ENCODE measurements around the gene GCAT.
A peak's percentile ranks its signal among the peaks of the same experiment; 100 is the strongest.

The GCAT gene

DNA sequence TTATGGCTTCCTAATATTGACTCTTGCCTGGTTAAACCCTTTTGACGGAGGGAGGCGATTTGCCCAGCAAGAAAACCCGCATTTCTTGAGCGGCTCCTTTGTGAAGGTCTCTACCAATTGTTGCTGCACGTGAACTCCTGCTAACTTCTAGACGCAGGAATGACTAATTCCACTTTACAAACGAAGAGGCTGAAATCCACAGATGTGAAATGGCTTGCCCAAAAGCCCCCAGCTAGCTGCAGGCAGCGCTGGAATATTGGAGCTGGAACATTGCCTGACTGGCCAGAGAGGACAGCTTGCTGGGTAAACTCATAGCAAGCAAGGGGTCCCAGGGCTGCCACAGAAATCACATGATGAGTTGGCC is 542 bp downstream of the GCAT start:
- no peak for TF ChIP-seq Cebpa-rat (IDR thresholded peaks at IDR 0.05)

DNA sequence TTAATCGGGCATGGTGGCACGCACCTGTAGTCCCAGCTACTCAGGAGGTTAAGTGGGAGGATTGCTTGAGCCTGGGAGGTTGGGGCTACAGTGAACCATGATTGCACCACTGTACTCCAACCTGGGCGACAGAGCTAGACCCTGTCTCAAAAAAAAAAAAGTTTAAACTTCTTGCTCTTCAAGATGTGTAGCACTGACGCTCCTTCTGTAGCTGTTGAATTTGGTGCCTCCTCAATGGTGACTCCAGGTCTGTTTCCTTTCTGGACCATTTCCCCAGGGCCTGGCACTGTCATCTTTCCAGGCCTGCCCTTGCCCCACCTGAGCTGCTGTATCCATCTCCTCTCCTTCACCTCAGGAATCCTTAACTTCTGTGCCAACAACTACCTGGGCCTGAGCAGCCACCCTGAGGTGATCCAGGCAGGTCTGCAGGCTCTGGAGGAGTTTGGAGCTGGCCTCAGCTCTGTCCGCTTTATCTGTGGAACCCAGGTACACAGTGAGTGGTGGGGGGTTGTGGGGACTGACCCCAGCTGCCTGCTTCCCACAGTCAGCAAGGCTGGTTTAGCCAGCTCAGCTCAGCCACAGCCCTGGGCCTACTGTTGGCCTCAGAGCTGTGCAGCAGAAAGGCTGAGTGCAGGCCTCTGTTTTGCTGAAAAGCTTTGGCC is 2.1 kb downstream of the GCAT start:
- H4K20me1 ChIP-seq: peaks cover 32% of the 10 kb centered on the region
- H3K4me3 ChIP-seq: no peak overlapping the region
- H3K4me2 ChIP-seq: no peak overlapping the region
- H3K27ac ChIP-seq: no peak overlapping the region
- H3K9ac ChIP-seq: no peak overlapping the region
- H3K27me3 ChIP-seq: peaks cover 55% of the 10 kb centered on the region
- H3K36me3 ChIP-seq: peaks cover 7% of the 10 kb centered on the region; the same call in 1 of the 2 replicates
- peaks cover 8% of the 10 kb centered on the region; the same call in 1 of the 2 replicates for H3K9me3 ChIP-seq
- H3K4me1 ChIP-seq: peaks cover 19% of the 10 kb centered on the region
- no peak for TF ChIP-seq Cebpa-rat (IDR thresholded peaks at IDR 0.05)

More for the DNA sequence above, 542 bp downstream of the GCAT start:
- Histone ChIP-seq H3K9ac (peak overlapping the region; percentile 58), H3K4me3 (peak overlapping the region; percentile 71), H3K4me1 (peaks cover 20% of the 10 kb centered on the region), H3K36me3 (peaks cover 3% of the 10 kb centered on the region; the same call in 1 of the 2 replicates), H4K20me1 (peaks cover 41% of the 10 kb centered on the region), H3K27me3 (peaks cover 71% of the 10 kb centered on the region), H3K9me3 (peaks cover 8% of the 10 kb centered on the region; the same call in 1 of the 2 replicates), H3K27ac (no peak overlapping the region), H3K4me2 (peak overlapping the region; percentile 98)

DNA sequence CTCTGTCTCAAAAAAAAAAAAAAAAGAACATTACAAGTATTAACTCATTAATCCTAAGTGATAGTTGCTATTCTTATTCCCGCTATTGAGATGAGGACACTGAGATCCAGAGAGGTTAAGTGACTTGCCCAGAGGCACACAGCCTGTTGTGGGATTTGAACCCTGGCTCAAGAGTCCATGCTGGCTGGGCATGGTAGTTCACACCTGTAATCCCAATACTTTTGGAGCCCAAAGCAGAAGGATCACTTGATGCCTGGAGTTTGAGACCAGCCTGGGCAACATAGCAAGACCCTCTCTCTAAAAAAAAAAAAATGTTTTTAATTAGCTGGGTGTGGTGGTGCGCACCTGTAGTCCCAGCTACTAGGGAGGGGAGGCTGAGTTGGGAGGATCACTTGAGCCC is 4.1 kb downstream of the GCAT start:
- Histone ChIP-seq H3K36me3 (peaks cover 21% of the 10 kb centered on the region; the same call in 1 of the 2 replicates), H3K27me3 (peaks cover 35% of the 10 kb centered on the region), H3K4me2 (no peak overlapping the region), H3K9me3 (no peaks in the 10 kb centered on the region), H4K20me1 (0 out of 2 replicates have a peak, but pooled peaks cover 13% of the 10 kb centered on the region), H3K4me1 (peaks cover 12% of the 10 kb centered on the region), H3K9ac (no peak overlapping the region), H3K4me3 (no peak overlapping the region), H3K27ac (no peak overlapping the region)
- TF ChIP-seq Cebpa-rat (IDR thresholded peaks at IDR 0.05): no peak

DNA sequence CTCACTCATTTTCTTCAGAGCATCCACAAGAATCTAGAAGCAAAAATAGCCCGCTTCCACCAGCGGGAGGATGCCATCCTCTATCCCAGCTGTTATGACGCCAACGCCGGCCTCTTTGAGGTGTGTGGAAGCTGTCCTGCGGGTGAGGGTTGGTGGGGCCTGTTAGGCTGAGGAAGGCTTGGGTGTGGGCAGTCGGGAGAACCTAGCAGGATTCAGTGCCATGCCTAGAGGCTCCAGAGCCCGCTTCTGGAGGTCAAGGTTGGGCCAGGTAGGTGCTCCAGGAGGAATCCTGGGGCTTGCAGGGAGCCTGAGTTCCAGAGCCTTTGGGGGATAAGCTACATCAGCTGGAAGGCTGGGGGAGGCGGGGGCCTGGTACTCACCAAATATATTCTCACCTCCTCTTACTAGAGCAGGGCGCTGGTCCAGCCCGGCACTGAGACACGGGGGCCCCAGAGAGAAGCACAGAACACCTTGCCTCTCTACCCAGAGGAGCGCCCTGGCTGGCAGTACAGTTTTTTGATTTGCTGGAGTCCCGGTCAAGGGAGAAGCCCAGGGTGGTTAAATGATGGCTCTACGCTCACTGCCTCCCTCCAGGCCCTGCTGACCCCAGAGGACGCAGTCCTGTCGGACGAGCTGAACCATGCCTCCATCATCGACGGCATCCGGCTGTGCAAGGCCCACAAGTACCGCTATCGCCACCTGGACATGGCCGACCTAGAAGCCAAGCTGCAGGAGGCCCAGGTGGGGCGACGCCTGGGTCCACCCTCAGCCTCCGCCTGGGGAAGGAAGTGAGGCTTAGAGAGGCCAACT is 5.3 kb downstream of the GCAT start:
- H4K20me1 ChIP-seq: 0 out of 2 replicates have a peak, but pooled peaks cover 9% of the 10 kb centered on the region
- no peak for TF ChIP-seq Cebpa-rat (IDR thresholded peaks at IDR 0.05)
- peaks cover 31% of the 10 kb centered on the region for H3K27me3 ChIP-seq
- H3K9me3 ChIP-seq: no peaks in the 10 kb centered on the region
- peaks cover 21% of the 10 kb centered on the region; the same call in 1 of the 2 replicates for H3K36me3 ChIP-seq
- H3K4me1 ChIP-seq: peaks cover 10% of the 10 kb centered on the region
- H3K27ac ChIP-seq: no peak overlapping the region
- H3K4me3 ChIP-seq: no peak overlapping the region
- H3K9ac ChIP-seq: no peak overlapping the region
- no peak overlapping the region for H3K4me2 ChIP-seq

DNA sequence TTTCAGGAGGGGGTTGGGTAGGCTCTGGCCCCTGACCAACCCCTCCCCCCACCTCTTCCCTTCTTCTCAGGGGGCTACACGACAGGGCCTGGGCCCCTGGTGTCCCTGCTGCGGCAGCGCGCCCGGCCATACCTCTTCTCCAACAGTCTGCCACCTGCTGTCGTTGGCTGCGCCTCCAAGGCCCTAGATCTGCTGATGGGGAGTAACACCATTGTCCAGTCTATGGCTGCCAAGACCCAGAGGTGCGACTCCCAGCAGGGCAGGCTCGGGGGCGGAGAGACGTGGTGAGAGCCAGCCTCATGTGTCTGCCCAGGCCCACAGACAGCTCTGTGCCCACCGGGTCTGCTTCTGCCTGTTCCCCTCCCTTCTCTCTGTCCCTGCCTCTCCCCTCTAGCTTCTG is 7.9 kb downstream of the GCAT start:
- Histone ChIP-seq H3K9me3 (no peaks in the 10 kb centered on the region), H3K4me2 (no peak overlapping the region), H3K36me3 (peaks cover 21% of the 10 kb centered on the region; the same call in 1 of the 2 replicates), H3K4me1 (peaks cover 10% of the 10 kb centered on the region), H3K27ac (no peak overlapping the region), H3K4me3 (no peak overlapping the region), H4K20me1 (peaks cover 11% of the 10 kb centered on the region; the same call in 1 of the 2 replicates), H3K27me3 (peaks cover 36% of the 10 kb centered on the region), H3K9ac (no peak overlapping the region)
- no peak for TF ChIP-seq Cebpa-rat (IDR thresholded peaks at IDR 0.05)

DNA sequence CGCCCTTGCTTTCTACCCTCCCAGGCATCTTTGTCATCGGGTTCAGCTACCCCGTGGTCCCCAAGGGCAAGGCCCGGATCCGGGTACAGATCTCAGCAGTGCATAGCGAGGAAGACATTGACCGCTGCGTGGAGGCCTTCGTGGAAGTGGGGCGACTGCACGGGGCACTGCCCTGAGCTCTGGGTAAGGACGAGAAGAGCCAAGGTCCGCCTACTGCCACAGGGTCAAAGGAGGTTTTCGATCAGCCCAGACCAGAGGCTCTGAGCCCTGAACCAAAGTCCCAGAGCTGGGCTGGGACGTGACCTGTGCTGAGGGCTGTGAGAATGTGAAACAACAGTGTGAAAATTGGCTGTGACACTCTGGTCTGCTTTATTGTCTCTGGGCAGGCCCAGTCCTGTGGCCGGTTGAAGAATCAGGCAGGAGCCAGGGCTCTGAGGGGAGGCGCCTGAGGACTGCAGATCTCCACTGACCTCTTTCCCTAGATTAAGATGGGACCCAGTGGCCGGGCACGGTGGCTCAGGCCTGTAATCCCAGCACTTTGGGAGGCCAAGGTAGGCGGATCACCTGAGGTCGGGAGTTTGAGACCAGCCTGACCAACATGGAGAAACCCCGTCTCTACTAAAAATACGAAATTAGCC is 8.9 kb downstream of the GCAT start:
- no peak for TF ChIP-seq Cebpa-rat (IDR thresholded peaks at IDR 0.05)
- Histone ChIP-seq H3K9ac (0 out of 2 replicates have a peak overlapping the region, but pooled peaks have one; percentile 4), H3K27me3 (peaks cover 44% of the 10 kb centered on the region), H4K20me1 (peaks cover 11% of the 10 kb centered on the region; the same call in 1 of the 2 replicates), H3K36me3 (peaks cover 21% of the 10 kb centered on the region; the same call in 1 of the 2 replicates), H3K4me3 (no peak overlapping the region), H3K27ac (no peak overlapping the region), H3K9me3 (no peaks in the 10 kb centered on the region), H3K4me2 (no peak overlapping the region), H3K4me1 (peaks cover 10% of the 10 kb centered on the region)

DNA sequence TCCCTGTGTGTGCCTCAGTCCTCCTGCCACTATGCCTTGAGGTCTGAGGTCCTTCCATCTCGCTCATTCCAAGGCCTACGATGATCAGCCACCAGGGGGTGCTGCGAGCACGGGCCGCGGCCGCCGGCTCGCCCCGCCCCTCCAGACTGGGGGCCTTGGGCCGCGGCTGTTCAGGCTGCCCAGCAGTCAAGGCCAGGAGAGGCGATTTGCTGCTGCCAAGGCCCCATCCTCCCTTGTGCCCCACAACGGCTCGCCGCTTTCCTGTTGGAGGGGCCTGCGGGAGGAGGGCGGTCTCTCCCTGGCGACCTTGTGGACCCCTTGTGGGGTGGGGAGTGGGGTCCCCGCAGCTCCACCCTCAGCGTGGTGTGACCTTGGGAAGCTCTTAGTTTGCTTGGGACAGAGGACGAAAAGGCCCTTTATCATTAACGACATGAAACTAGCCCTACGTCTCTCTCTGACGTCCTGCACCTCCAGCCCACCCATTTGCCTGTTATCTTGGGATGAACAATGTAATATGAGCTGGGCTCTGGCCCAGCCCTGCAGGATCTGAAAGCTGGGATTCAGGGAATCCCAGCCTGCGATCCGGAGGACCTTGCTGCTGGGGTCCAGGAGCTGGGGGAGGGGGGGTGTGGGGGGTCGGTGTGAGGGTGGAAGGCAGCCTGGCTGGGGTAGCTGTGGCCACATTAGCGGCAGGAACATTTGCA is 10.1 kb downstream of the GCAT start:
- peaks cover 21% of the 10 kb centered on the region; the same call in 1 of the 2 replicates for H3K36me3 ChIP-seq
- H3K4me1 ChIP-seq: peaks cover 10% of the 10 kb centered on the region
- peaks cover 56% of the 10 kb centered on the region for H3K27me3 ChIP-seq
- TF ChIP-seq Cebpa-rat (IDR thresholded peaks at IDR 0.05): no peak
- H3K4me2 ChIP-seq: peak overlapping the region; percentile 80
- H3K27ac ChIP-seq: no peak overlapping the region
- peaks cover 11% of the 10 kb centered on the region; the same call in 1 of the 2 replicates for H4K20me1 ChIP-seq
- no peaks in the 10 kb centered on the region for H3K9me3 ChIP-seq
- H3K4me3 ChIP-seq: 0 out of 2 replicates have a peak overlapping the region, but pooled peaks have one; percentile 40
- no peak overlapping the region for H3K9ac ChIP-seq

DNA sequence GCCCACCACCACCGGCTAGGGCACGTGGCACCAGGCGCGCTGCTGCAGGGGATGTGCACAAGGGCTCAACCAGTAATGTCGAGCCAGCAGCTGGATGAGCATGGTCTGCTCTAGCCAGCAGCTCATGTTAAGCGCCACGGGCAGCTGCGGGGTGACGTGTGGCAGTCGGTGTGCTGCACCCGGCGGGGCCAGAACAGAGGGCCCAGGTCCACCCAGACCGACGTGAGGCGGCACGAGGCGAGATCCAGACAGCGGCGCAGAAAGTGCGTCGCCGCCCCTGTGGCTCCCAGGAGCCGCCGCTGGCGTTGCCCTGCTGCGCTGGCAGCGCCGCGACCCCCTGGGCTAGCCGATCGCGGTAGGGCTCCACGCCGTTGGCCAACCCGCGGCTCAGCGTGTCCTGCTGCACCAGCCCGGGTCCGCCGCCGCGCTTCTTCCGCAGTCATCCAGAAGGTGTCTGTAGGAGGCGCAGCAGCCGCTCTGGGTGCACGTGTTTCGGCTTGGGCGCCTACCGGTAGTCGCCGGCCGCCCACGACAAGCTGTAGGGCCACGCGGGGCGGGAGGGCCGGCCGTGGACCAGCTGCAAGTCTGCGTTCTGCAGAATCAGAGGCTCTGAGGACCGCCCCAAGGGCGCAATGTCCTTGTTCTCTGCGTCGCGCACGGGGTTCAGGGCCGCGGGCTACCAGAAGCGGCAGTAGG is 10.8 kb downstream of the GCAT start:
- Histone ChIP-seq H3K4me1 (peaks cover 10% of the 10 kb centered on the region), H3K36me3 (peaks cover 15% of the 10 kb centered on the region; the same call in 1 of the 2 replicates), H3K9ac (no peak overlapping the region), H3K9me3 (no peaks in the 10 kb centered on the region), H3K27ac (no peak overlapping the region), H4K20me1 (peaks cover 11% of the 10 kb centered on the region; the same call in 1 of the 2 replicates), H3K27me3 (peaks cover 63% of the 10 kb centered on the region), H3K4me3 (peak overlapping the region; percentile 14; the same call in 1 of the 2 replicates), H3K4me2 (peak overlapping the region; percentile 48)
- no peak for TF ChIP-seq Cebpa-rat (IDR thresholded peaks at IDR 0.05)
